Upper lobe of right lung (tissue), 1 donor: Measurements from ENCODE around the gene JMJD4. TPM values are rescaled to one million over a fixed set of nuclear protein-coding genes. Genes with fewer than 3 reads are reported as not detected.
A peak's percentile ranks its signal among the peaks of the same experiment; 100 is the strongest.

Experiments used
- ATAC-seq: fragments of 200-7000 bp; cut with Tn5 transposase; one replicate; pipeline ENCODE4 v1.9.1; 2020; ENCODE audit warnings: mild to moderate bottlenecking, moderate library complexity
- DNase-seq: peaks from one replicate; pipeline ENCODE4 v3.0.0-alpha.2; 2020
- H3K27ac ChIP-seq: fragments of 200-600 bp; one replicate; pipeline ENCODE4 v1.8.0; 2022
- H3K27me3 ChIP-seq: fragments of 200-600 bp; one replicate; pipeline ENCODE4 v1.8.0; 2022; ENCODE audit warnings: mild to moderate bottlenecking
- H3K36me3 ChIP-seq: fragments of 200-600 bp; one replicate; pipeline ENCODE4 v1.8.0; 2022
- H3K4me1 ChIP-seq: fragments of 200-600 bp; one replicate; pipeline ENCODE4 v1.8.0; 2022
- H3K4me3 ChIP-seq: fragments of 200-600 bp; one replicate; pipeline ENCODE4 v1.8.0; 2022; ENCODE audit warnings: mild to moderate bottlenecking
- H3K9me3 ChIP-seq: fragments of 200-600 bp; one replicate; pipeline ENCODE4 v1.8.0; 2022
- intact Hi-C: fragments of 100-400 bp; cut with DNase I; formaldehyde crosslinking; loops from one replicate; pipeline ENCODE4 v1.11.0; 2022
- total RNA-seq: library from RNA; stranded (reverse); fragmentation: NEBNext Ultra II Directional; extraction: Animal tissue kit (Norgen Biotek cat#: 25700); gene quantifications from one replicate; pipeline ENCODE4 v1.2.1, GENCODE V29; 2021
- TF ChIP-seq, protein P1 (sequence below): fragments of 200-600 bp; IDR thresholded peaks from one replicate; pipeline ENCODE4 v1.8.0; 2022; ENCODE audit warnings: antibody characterized with exemption
- donor health status: DM: no; HTN: yes; CAD: no; lungs with severe emphysema.

Gene JMJD4
- total RNA-seq, 1 donor from 2014 or later, result 15.1 TPM

DNA sequence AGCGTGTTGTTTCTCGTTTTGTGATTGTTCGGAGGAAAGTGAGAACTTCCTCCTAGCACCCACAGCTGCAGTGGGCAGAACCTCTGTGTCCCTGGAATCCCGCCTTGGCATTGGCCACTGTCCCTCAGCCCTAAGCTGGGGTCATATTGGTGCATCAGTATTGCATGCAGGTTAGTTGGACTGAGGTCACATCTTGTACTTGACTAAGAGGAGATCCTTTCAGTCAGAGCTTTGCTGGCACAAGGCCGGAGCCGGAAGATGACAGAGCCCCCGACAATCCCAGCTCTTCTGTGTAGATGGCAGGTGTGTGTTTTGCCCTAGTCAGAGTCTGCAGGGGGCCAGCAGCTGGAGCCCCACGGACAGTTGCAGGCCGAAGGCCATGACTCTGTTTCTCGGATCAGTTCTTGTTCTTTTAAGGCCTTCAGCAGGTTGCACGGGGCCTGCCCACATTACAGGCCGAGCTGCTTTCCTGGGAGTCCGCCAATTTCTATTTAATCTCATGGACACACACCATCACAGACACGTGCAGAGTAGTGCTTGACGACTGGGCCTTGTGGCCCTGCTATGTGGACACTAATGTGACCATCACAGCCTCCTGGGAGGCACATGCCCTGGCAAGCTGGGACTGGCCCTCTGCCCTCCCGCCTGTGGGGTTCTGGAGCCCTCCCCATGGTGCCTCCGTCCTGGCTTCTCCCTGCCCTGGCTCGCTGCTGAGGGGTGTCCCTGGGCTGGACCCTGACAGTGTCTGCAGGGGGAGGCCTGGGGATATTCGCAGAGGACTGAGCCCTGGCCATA is 15.0 kb upstream of the JMJD4 start:
- TF ChIP-seq, protein P1, sequence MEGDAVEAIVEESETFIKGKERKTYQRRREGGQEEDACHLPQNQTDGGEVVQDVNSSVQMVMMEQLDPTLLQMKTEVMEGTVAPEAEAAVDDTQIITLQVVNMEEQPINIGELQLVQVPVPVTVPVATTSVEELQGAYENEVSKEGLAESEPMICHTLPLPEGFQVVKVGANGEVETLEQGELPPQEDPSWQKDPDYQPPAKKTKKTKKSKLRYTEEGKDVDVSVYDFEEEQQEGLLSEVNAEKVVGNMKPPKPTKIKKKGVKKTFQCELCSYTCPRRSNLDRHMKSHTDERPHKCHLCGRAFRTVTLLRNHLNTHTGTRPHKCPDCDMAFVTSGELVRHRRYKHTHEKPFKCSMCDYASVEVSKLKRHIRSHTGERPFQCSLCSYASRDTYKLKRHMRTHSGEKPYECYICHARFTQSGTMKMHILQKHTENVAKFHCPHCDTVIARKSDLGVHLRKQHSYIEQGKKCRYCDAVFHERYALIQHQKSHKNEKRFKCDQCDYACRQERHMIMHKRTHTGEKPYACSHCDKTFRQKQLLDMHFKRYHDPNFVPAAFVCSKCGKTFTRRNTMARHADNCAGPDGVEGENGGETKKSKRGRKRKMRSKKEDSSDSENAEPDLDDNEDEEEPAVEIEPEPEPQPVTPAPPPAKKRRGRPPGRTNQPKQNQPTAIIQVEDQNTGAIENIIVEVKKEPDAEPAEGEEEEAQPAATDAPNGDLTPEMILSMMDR, result no peak
- Histone ChIP-seq H3K36me3 (peaks cover 22% of the 10 kb centered on the region), H3K4me1 (peaks cover 14% of the 10 kb centered on the region), H3K4me3 (no peak overlapping the region), H3K27ac (no peak overlapping the region), H3K27me3 (no peaks in the 10 kb centered on the region), H3K9me3 (no peaks in the 10 kb centered on the region)
- ATAC-seq (peak; percentile 8), DNase-seq (no peak)
- intact Hi-C loops, result no loop called here

DNA sequence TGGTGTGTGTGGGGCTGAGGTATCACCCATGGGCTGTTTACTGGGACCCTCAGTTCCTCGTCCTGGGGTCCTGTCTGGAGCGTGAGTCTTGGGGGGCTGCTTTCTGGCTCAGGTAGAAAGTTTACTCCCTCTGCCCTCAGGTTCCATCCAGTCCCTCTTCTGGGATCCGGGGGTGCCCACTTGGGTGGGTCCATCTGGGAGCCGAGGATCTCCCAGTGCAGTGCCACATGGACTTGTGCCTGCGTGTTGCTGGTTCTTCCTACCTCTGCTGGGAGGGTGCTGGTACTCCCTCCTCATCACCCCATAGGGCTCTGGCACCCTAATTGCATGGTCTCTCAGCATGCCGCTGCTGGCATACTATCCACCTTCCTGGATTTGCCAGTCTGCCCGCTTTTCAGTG is 14.1 kb upstream of the JMJD4 start:
- DNase-seq, result no peak
- intact Hi-C loops, result no loop called here

DNA sequence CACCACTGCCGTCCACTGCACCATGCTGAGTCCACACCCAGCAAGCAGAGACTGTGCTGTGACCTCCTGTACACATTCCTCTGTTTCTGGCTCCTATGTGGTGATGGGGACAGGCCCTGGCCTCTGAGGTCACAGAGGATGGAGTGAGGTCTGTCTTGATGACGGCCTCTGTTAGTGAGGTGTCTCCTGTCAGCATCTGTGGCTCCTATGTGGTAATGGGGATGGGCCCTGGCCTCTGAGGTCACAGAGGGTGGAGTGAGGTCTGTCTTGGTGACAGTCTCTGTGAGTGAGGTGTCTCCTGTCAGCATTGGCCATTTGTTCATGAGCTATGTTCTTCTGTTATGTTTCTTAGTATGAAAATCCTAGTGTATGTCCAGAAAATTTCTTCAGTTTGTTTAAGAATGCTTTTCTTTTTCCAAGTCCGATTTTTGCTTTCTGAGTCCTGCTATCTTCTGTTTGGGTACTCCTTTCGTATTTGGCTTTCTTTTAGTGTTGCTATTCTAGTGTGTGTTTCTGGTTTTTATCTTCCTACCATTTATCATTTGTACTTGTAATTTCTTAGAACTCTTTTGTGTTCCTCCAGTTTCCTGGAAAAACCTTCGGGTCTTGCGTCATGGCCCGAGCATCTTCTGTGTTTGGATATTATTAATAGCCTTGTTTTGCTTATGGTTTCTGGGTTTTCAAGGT is 13.5 kb upstream of the JMJD4 start:
- Histone ChIP-seq H3K4me3 (no peak overlapping the region), H3K27ac (peak overlapping the region; percentile 24), H3K27me3 (no peaks in the 10 kb centered on the region), H3K4me1 (peaks cover 3% of the 10 kb centered on the region), H3K9me3 (no peaks in the 10 kb centered on the region), H3K36me3 (peaks cover 22% of the 10 kb centered on the region)
- DNase-seq, result no peak
- ATAC-seq, result peak; percentile 12
- intact Hi-C loops, result no loop called here
- TF ChIP-seq, protein P1, result no peak

More for the DNA sequence above, 14.1 kb upstream of the JMJD4 start:
- TF ChIP-seq, protein P1, result no peak
- H3K4me1 ChIP-seq, result peaks cover 9% of the 10 kb centered on the region
- no peak overlapping the region for H3K4me3 ChIP-seq
- H3K9me3 ChIP-seq, result no peaks in the 10 kb centered on the region
- no peak overlapping the region for H3K27ac ChIP-seq
- H3K36me3 ChIP-seq, result peaks cover 22% of the 10 kb centered on the region
- ATAC-seq, result no peak
- no peaks in the 10 kb centered on the region for H3K27me3 ChIP-seq

DNA sequence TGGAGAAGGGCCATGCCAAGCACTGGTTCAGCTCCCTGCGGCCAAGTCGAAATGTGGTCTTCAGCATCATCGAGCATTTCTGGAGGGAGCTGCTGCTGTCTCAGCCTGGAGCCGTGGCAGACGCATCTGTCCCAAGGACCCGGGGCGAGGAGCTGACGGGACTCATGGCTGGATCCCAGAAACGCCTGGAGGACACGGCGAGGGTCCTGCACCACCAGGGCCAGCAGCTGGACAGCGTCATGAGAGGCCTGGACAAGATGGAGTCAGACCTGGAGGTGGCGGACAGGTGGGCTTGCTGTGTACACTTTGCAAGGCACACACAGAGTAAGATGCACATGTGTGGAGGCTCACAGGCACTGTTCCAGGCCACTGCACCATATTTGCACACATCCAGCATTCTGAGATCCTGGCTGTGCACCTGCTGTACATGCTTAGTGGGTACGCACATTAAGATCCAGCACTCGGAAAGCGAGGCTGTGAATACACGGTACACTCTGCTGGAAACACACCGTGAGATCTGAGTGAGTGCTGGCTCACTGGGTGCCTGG is 12.9 kb upstream of the JMJD4 start:
- Histone ChIP-seq H3K4me3 (no peak overlapping the region), H3K36me3 (peaks cover 22% of the 10 kb centered on the region), H3K27me3 (no peaks in the 10 kb centered on the region), H3K9me3 (no peaks in the 10 kb centered on the region), H3K27ac (peak overlapping the region; percentile 24), H3K4me1 (no peaks in the 10 kb centered on the region)
- TF ChIP-seq, protein P1, result no peak
- intact Hi-C loops, result no loop called here
- DNase-seq, result no peak
- ATAC-seq, result no peak

DNA sequence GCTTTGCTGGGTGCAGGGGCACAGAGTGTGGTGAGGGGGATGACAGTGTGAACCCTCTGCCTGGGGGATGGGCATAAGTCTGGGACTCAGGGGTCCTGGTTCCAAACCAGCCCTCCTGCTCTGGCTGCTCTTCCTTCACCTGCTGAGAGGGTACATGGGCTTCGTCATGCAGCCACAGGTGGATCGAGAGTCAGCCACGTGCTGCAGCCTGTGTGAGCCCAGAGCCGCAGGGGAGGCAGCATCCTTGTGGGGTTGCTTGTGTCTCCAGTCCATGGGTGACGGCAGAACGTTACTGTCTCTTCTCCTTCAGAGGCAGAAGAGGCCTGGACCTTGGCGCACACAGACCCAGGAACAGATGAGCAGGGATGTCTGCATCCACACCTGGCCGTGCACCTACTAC is 12.3 kb upstream of the JMJD4 start:
- no peaks in the 10 kb centered on the region for H3K27me3 ChIP-seq
- H3K4me3 ChIP-seq, result no peak overlapping the region
- TF ChIP-seq, protein P1, result no peak
- peaks cover 22% of the 10 kb centered on the region for H3K36me3 ChIP-seq
- intact Hi-C loops, result no loop called here
- no peak overlapping the region for H3K27ac ChIP-seq
- DNase-seq (no peak), ATAC-seq (no peak)
- no peaks in the 10 kb centered on the region for H3K9me3 ChIP-seq
- no peaks in the 10 kb centered on the region for H3K4me1 ChIP-seq
